NCI-H510A treated with DMSO at 0.1 percent for 48 hours (cell line): ENCODE results near the gene HAP1.
"Not testable (repeated sequence)": the region's sequence is repeated elsewhere in the genome, so short reads cannot be mapped to it uniquely, and the experiment has no call there.

ENCODE experiments used
- DNase-seq: peaks from one replicate; lab custom pipeline; 2025; lab: John Stamatoyannopoulos, UW

The HAP1 gene

DNA sequence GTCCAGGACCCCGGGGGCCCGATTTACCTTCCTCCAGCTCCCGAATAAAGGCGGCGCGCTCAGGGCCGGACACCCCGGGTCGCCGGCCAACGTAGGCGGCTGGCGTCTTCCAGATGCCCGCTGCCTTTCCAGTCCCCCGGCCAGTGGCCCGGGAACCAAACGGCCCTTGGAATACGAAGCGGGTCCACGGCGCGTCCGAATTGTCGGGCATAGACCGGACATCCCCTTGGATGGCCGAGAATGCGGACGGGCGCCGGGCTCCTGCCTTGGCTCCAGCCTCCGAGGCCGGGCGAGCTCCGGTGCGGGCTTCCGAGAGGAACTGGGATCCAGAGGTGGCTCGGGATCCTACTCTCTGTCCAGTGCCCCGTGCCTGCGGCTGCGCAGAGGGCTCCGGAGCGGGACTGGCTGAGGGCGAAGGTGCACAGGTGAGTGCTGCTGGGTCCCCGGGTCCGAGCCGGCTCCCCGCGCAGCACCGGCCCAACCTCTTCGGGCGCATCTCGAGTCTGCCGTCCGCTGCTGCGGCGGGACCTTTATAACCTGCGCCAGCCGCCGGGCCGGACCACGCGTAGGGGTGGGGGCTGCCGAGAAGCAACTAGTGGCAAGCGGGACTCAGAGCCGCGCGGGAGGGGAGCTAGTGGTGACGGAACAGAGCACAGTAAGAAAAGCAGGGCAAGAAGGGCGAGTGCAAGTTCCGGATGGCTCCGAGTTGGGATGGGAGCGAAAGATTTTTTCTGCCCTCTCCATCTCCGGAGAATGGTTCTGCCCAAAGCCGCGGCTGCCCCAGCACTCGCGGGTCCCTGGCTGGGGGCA, at the start of gene HAP1:
Gene HAP1 (minus strand): TSS at position 505 of the 810 bp plus-strand sequence. CDS start 9 bp downstream, at position 496.
- peak; percentile 61 for DNase-seq

DNA sequence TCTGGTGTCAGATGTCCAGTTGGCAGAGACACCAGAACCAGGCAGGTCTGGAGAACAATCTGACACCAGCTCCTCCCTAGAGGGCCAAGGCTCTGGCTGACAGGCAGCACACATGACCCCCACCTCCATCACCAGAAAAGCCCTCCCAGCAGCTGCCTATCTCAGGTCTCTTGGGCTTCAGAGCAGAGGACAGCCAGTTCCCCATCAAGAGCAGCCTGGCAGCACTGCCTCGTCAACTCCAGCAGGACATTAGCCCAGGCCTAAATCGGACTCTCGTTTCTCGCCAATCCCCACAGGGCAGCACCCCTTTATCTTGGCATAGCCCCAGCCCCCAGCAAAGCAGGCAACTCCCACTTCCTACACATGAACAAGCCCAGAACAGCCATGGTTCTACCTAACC, 47.7 kb upstream of the HAP1 start:
- no peak for DNase-seq

DNA sequence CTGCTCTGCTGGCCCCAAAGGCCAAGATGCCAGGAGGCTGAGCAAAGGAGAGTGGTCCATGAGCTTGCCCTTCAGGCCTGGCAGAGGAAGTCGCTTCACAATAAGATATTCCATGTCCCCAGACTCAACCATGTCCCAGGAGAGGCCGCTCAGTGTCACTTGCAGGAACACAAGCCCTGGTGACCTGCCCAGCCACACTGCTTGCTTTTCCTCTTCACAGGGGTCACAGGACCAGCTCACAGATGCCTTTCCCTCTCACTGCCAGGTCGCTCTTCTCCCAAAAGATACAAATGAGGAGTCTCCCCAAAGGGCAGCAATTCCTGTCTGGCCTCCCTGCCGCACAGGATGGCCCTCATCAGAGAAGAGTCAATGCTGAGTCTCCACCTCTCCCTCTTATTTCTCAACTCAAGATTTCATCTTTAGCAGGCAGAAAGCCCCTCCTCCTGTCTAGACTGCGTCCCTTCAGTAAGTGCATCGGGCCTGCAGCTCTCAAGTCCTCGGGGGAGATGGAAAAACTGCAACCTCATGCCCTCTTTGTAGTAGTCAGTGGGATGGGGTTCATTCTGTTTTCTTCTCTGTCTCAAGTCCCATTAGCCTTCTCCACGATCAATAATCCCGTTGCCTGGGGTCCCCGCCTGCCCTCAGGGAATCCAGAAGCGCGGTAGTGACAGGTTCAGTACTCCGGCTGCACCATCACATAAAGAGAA, 47.1 kb upstream of the HAP1 start:
- no peak for DNase-seq

GRCh38 chr17:41779954-41780353, 45.5 kb upstream of the HAP1 start:
- DNase-seq = no peak

DNA sequence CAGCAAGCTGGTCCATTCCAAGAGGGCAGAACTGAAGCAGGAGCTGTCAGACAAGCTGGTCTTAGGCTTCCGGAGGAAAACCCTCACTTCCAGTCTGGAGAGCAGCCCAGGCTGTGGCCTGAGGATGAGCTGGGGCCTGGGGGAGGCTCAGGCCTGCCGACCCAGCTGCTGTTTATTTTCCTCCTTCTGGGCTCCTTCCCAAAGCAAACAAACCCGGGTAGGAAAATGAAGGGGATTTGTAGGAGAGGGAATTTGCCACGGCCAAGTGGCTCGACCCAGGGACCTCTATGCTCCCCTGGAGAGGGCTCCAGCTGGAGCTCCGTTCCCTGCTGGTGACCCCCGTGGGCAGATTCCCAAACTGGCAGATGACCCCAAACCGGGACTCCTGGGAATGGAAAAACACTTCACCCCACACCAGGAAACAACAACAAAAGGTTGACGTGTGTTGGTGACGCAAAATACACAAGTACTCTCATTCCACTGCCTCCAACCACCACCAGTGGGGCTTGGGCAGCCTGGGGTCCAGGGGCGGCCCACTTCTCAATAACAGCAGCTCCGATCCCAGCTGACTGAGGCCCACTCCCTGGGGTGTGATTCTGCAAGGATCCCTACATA, 43.2 kb upstream of the HAP1 start:
- DNase-seq = peak; percentile 94

DNA sequence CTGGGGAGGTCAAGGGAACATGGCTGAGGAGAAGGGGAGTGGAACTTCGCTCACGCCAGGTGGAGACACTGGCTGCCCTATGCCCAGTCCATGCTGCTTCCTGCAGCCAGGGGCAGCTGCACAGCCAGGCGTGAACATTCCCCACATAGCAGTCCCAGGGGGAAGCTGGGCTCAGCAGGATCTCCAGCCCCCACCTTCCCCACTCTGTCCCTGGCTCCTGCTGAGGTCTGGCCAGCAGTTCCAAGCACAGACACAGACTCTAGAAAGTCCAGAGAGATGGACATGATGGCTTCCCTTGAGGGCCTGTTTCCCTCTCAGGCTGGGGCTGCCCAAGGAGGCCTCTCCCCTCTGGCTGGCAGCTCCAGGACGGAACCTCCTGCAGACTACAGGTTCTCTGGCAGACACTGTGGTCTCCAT, 42.7 kb upstream of the HAP1 start:
- DNase-seq = no peak

DNA sequence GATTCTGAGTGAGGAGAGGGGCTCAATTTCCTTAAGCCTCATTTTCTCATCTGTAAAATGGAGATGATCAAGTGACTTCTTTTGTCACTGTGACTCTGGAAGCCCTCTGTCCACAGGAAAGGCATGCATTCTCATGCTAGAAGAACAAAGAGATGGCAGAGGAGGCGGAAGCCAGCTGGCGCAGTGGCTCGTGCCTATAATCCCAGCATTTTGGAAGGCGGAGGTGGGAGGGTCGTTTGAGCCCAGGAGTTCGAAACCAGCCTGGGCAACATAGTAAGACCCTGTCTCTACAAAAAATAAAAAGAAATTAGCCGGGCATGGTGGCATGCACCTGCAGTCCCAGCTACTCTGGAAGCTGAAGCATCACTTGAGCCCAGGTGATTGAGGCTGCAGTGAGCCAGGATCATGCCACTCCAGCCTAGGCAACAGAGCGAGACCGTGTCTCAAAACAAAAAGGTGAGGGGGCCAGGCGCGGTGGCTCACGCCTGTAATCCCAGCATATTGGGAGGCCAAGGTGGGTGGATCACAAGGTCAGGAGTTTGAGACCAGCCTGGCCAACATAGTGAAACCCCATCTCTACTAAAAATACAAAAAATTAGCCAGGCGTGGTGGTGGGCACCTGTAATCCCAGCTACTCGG, 41.9 kb upstream of the HAP1 start:
- DNase-seq = not testable (repeated sequence)

GRCh38 chr17:41775394-41776226, 41.2 kb upstream of the HAP1 start:
- no peak for DNase-seq

DNA sequence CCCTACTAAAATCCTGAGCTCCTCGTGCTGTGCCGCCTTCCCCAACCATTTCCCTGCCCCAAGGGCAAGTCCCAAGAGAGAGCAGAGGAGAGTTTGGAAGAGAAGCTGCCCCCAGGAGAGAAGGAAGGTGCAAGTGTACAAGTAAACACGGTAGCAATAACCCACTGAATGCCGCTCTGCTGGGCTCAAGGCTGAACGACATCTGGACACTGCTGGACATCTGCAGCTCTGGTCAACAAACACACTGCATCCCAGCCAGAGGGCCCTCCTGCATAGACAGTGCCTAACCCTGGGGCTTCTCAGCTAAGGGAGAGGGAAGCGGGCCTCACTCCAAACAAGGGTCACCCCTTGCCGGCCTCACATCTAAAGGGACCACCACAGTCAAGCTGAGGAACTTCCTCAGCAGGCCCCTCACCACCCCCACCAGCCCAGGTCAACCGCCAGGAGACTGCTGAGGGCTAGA, 39.3 kb upstream of the HAP1 start:
- no peak for DNase-seq

DNA sequence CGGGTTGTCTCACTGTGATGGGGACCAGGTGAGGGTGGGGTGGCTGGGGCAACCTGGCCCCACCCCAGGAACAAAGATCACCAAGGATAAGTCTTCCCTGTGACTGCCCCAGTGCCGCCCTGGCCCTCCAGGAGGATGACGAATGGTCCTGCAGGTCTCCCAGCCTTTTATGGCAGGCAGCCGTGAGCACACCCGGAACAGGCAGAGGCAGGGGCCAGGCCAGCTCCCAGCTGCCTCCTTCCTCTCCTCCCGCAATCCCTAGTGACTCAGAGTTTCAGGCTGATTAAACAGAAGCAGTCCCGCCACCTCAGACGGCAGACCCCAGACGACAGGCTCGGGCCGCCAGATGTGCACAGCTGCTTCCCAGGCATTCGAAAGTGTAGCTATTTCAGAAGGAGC, 38.7 kb upstream of the HAP1 start:
- peak; percentile 87 for DNase-seq

- DNase-seq = no peak
These were observed 38.2 kb upstream of the HAP1 start for GRCh38 chr17:41772586-41773189.

DNA sequence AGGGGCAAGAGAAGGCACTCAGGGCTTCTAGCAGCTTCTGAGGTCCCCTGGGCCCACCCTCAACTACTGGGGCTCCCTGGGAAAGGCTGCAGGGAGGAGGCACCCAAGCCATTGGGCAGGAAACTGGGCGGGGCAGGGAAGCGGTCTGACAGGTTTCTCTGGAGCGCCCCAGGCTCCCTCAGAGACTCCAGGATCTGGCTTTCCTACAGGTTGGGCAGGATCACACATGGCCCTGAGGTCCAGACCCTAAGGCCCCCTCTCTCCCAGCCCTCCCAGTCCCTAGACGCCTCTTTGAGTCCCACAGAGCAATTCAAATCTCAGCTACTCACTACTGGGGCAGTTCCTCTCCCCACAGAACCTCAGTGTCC, 37.8 kb upstream of the HAP1 start:
- peak; percentile 77 for DNase-seq

- DNase-seq = no peak
These were observed 37.2 kb upstream of the HAP1 start for GRCh38 chr17:41771389-41772206.

GRCh38 chr17:41769985-41770384, 35.5 kb upstream of the HAP1 start:
- DNase-seq = no peak

- no peak for DNase-seq
These were observed 35.0 kb upstream of the HAP1 start for GRCh38 chr17:41769346-41769862.

GRCh38 chr17:41768682-41769288, 34.3 kb upstream of the HAP1 start:
- no peak for DNase-seq

DNA sequence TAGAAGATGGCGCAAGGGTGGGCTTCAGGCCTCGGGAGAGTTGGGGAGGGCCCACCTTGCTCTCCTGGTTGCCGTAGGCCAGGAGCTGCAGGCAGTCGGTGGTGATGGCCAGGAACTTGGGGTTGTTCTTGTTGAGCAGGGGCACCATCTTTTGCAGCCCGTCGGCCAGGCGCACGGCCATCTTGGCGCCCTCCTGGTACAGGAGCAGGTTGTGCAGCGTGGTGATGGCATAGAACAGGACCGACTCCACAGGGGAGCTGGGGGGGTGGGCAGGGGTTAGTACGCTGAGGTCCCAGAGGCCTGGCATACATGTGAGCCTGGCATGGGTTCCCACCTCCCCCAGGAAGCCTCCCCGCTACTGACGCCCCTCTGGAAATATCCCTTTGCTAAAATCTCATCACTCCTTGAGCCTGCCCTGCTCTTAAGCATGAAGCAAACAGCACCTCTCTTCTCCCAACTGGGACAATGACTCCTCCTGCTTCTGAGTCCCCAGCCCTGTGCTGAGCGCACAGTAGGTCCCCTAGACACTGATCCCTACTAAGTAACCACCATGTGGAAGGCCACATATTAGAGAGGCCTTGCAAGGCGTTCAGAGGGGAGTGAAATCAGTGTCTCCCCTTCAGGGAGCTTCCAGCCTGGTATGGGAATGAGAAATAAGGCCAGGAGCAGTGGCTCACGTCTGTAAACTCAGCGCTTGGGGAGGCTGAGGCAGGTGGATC, 33.0 kb upstream of the HAP1 start:
- DNase-seq = no peak

GRCh38 chr17:41766135-41766534, 31.7 kb upstream of the HAP1 start:
- no peak for DNase-seq

DNA sequence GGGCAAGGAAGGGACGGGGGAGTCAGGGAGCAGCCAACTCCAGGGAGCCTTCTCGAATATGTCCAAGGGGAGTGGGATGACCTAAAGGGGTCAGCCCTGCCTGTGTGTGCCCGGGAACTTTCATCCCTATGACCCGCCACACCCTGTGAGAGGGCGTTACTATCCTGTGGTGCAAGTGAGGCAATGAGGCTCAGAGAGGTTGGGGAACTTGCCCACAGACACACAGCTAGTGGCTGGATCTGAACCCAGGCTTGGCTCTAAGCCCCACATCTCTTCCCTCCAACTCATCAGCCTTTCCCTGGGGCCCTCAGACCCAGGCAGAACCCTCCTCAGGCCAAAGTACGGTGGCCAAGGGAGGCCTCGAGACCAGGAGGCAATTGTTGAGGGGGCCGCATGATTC, 28.9 kb upstream of the HAP1 start:
- DNase-seq = no peak
